NT2/D1 (cell line): ENCODE measurements around the gene METTL13.

Source experiments
- SUZ12 ChIP-seq: IDR thresholded peaks from 2 replicates; pipeline ENCODE4 v1.6.1; 2011; ENCODE audit not compliant: insufficient read length, insufficient read depth; ENCODE audit errors: extremely low read depth
- YY1 ChIP-seq: IDR thresholded peaks from 2 replicates; pipeline ENCODE4 v1.6.1; 2011; ENCODE audit not compliant: insufficient read length, insufficient read depth
- ZNF274 ChIP-seq: IDR thresholded peaks from 2 replicates; pipeline ENCODE4 v1.6.1; 2011; ENCODE audit warnings: mild to moderate bottlenecking, low read depth, low read length

GRCh38 chr1:171803461-171804022 is 22.1 kb downstream of the METTL13 start:
- TF ChIP-seq YY1 (no peak), SUZ12 (no peak), ZNF274 (no peak)
